K562 (cell line): ENCODE data around the gene NKX2-1. TPM values are rescaled to one million over a fixed set of nuclear protein-coding genes. Genes with fewer than 3 reads are reported as not detected.

Experiments
- ATAC-seq: fragments of 200-7000 bp; cut with Tn5 transposase; 3 replicates; pipeline ENCODE4 v1.9.1; 2020; ENCODE audit warnings: moderate library complexity
- BruUV-seq: library from RNA; stranded (reverse); fragments of 400-500 nt; replicated peaks from 2 replicates; lab custom pipeline; 2021; lab: Mats Ljungman, UMichigan
- CTCF ChIA-PET: fragments of 300-600 bp; formaldehyde crosslinking; extraction: SDS; loops from one replicate; lab custom pipeline; 2021; ENCODE audit warnings: low intra/inter-chr PET ratio; lab: Yijun Ruan, JAX
- POLR2A ChIA-PET: fragments of 300-600, 350-650 bp; sonication (Branson Sonifier 250); formaldehyde crosslinking; extraction: SDS; loops from one replicate; lab custom pipeline; 2021; ENCODE audit warnings: antibody characterized with exemption, inconsistent platforms; lab: Yijun Ruan, JAX
- DNase-seq, 4 experiments: peaks; one replicate each; pipeline versions ENCODE4 v3.0.0 to v3.0.0-alpha.2; 2011 to 2018; ENCODE audit warnings: low spot score in 3 of 4, mixed read lengths in 3 of 4; ENCODE audit errors: extremely low read depth in 1 of 4
- FAIRE-seq: peaks from 2 replicates; lab custom pipeline; 2011; peaks lifted over from hg19 to GRCh38; lab: Jason Lieb, UNC
- H2AFZ ChIP-seq: 2 replicates; pipeline ENCODE4 v1.6.0; 2011; ENCODE audit warnings: low read depth, low read length, control low read depth, inconsistent platforms
- H3K27ac ChIP-seq: fragments of 200-600 bp; 3 replicates; pipeline ENCODE4 v1.8.0; 2011; ENCODE audit warnings: low read depth, mild to moderate bottlenecking, control low read depth, inconsistent platforms, low read length, moderate library complexity, mixed read lengths; ENCODE audit errors: extremely low read depth
- H3K27me3 ChIP-seq, 2 experiments: fragments of 300-600 bp in 1 of 2; 2 replicates in 1 of 2; 3 replicates in 1 of 2; pipeline versions ENCODE4 v1.6.0 to v1.8.0; 2011; ENCODE audit warnings: inconsistent platforms in 2 of 2, low read length in 2 of 2, mild to moderate bottlenecking in 1 of 2, mixed read lengths in 1 of 2, moderate library complexity in 1 of 2; ENCODE audit not compliant: control insufficient read depth in 2 of 2, insufficient read depth in 2 of 2
- H3K36me3 ChIP-seq: fragments of 300-600 bp; 3 replicates; pipeline ENCODE4 v1.8.0; 2011; ENCODE audit warnings: mild to moderate bottlenecking, low read length, inconsistent platforms; ENCODE audit not compliant: control insufficient read depth, insufficient read depth
- H3K4me1 ChIP-seq, 2 experiments: fragments of 200-600 bp in 1 of 2; replicated peaks in 1 of 2; 2 replicates in 1 of 2; 3 replicates in 1 of 2; pipeline versions ENCODE4 v1.5.1 to v1.8.0; 2011; ENCODE audit warnings: inconsistent platforms in 2 of 2, low read length in 2 of 2, mild to moderate bottlenecking in 1 of 2, mixed read lengths in 1 of 2, moderate library complexity in 1 of 2; ENCODE audit not compliant: control insufficient read depth in 2 of 2, insufficient read depth in 2 of 2
- H3K4me2 ChIP-seq: 2 replicates; pipeline ENCODE4 v1.6.1; 2011; ENCODE audit warnings: low read length, control low read depth, inconsistent platforms, mixed read lengths; ENCODE audit not compliant: insufficient read depth
- H3K4me3 ChIP-seq: fragments of 200-600 bp; sonication (generic), shearing (Covaris generic); 2 replicates; pipeline ENCODE4 v1.5.1; 2016; ENCODE audit warnings: control low read depth, inconsistent platforms
- H3K79me2 ChIP-seq: fragments of 200-600 bp; 3 replicates; pipeline ENCODE4 v1.8.0; 2011; ENCODE audit warnings: low read length, inconsistent platforms; ENCODE audit not compliant: control insufficient read depth, insufficient read depth
- H3K9ac ChIP-seq, 2 experiments: 2 replicates each; pipeline versions ENCODE4 v1.6.0 to v1.6.1; 2011; ENCODE audit warnings: low read depth in 2 of 2, low read length in 2 of 2, control low read depth in 1 of 2, inconsistent platforms in 1 of 2, mild to moderate bottlenecking in 1 of 2, mixed read lengths in 1 of 2; ENCODE audit not compliant: insufficient read depth in 1 of 2
- H3K9me1 ChIP-seq: one replicate; pipeline ENCODE4 v1.6.0; 2011; ENCODE audit warnings: inconsistent platforms, mild to moderate bottlenecking, low read length, moderate library complexity; ENCODE audit not compliant: control insufficient read depth, insufficient read depth
- H3K9me3 ChIP-seq: replicated peaks from 2 replicates; pipeline ENCODE4 v1.5.1; 2011; ENCODE audit warnings: low read depth, low read length, inconsistent platforms; ENCODE audit not compliant: control insufficient read depth, insufficient read depth
- H4K20me1 ChIP-seq: replicated peaks from 2 replicates; pipeline ENCODE4 v1.6.1; 2011; ENCODE audit warnings: low read length, inconsistent platforms, mixed read lengths; ENCODE audit not compliant: control insufficient read depth, insufficient read depth
- CXXC5 ChIP-seq: fragments of 250-450 bp; sonication (Bioruptor Pico); IDR thresholded peaks from 2 replicates; pipeline ENCODE4 v1.8.0; 2022; ENCODE audit warnings: inconsistent platforms, mild to moderate bottlenecking, moderate library complexity
- ELF4 ChIP-seq: fragments of 450-650 bp; formaldehyde crosslinking; IDR thresholded peaks from 2 replicates; pipeline ENCODE4 v1.4.0; 2022; ENCODE audit warnings: missing genetic modification characterization
- ETV5 ChIP-seq: sonication (generic); formaldehyde crosslinking; IDR thresholded peaks from 2 replicates; pipeline ENCODE4 v1.4.0; 2020; ENCODE audit warnings: low read depth, mild to moderate bottlenecking, missing genetic modification reagents
- ETV6 ChIP-seq, 3 experiments: fragments of 150-350 bp in 1 of 3; sonication (generic) in 1 of 3; formaldehyde crosslinking in 1 of 3; IDR thresholded peaks; 2 replicates each; pipeline versions ENCODE4 v1.6.1 to v1.8.0; 2014 to 2022; ENCODE audit warnings: borderline replicate concordance in 2 of 3, low read depth in 2 of 3, antibody characterized with exemption in 1 of 3, low read length in 1 of 3, mild to moderate bottlenecking in 1 of 3, missing genetic modification reagents in 1 of 3
- HMG20A ChIP-seq: fragments of 450-650 bp; formaldehyde crosslinking; conservative IDR thresholded peaks from 2 replicates; pipeline ENCODE4 v1.4.0; 2020; ENCODE audit warnings: mild to moderate bottlenecking, mixed read lengths
- NELFE ChIP-seq: IDR thresholded peaks from 2 replicates; pipeline ENCODE4 v1.6.1; 2011; ENCODE audit warnings: mild to moderate bottlenecking; ENCODE audit not compliant: insufficient read depth, insufficient read length
- POLR2G ChIP-seq: fragments of 200-400 bp; formaldehyde crosslinking; IDR thresholded peaks from 2 replicates; pipeline ENCODE4 v1.6.1; 2017; ENCODE audit warnings: low read depth, mild to moderate bottlenecking, antibody characterized with exemption, low read length, moderate library complexity
- RBBP5 ChIP-seq: fragments of 200-600 bp; sonication (generic); IDR thresholded peaks from 2 replicates; pipeline ENCODE4 v1.6.1; 2012; ENCODE audit warnings: borderline replicate concordance, mild to moderate bottlenecking, low read length, control low read depth, inconsistent platforms; ENCODE audit not compliant: insufficient read depth, poor library complexity, severe bottlenecking
- ZNF354B ChIP-seq: fragments of 250-450 bp; sonication (Bioruptor Pico); IDR thresholded peaks from 2 replicates; pipeline ENCODE4 v1.4.0; 2020
- ZNF384 ChIP-seq: IDR thresholded peaks from 2 replicates; pipeline ENCODE4 v1.6.1; 2012; ENCODE audit warnings: low read depth, low read length, improper control_type of control experiment
- WGBS: fragments of 100-300 bp; shearing (Covaris generic); methylation state at CpG from one replicate; pipeline ENCODE4 v1.1.6; 2016; ENCODE audit warnings: low coverage, mixed read lengths; ENCODE audit not compliant: insufficient coverage; ENCODE audit errors: missing lambda C conversion rate; 5-methylcytosine and 5-hydroxymethylcytosine counted together
- in situ Hi-C: fragments of 300-500 bp; cut with MboI; formaldehyde crosslinking; loops from 4 replicates; pipeline ENCODE4 v1.15.0; 2018; ENCODE audit warnings: inconsistent platforms, mixed read lengths
- intact Hi-C: fragments of 100-400 bp; cut with micrococcal nuclease; formaldehyde crosslinking; loops from 2 replicates; pipeline ENCODE4 v1.14.2; 2022
- polyA plus RNA-seq, 8 experiments: library from polyadenylated mRNA; depleted of rRNA in 4 of 8; stranded (reverse) in 5 of 8; unstranded in 3 of 8; fragments of >200 nt; fragmentation: Nextera tagmentation in 2 of 8; fragmentation: Illumina TruSeq in 1 of 8; extraction: Ambion mirVana in 2 of 8; extraction: Trizol in 1 of 8; gene quantifications; 2 replicates each; pipeline versions ENCODE4 v1.2.1 to v1.2.3, GENCODE V29; 2011 to 2014; ENCODE audit warnings: inconsistent platforms in 1 of 8, missing spikeins in 1 of 8
- total RNA-seq, 7 experiments: library from RNA; depleted of rRNA in 6 of 7; stranded (reverse); fragments of >200 nt in 6 of 7; fragmentation: Illumina TruSeq in 2 of 7; extraction: Trizol in 2 of 7; gene quantifications; 2 replicates each; pipeline versions ENCODE4 v1.2.1 to v1.2.3, GENCODE V29; 2011 to 2021; ENCODE audit warnings: low replicate concordance in 1 of 7
- TF ChIP-seq, protein P1 (sequence below): fragments of 450-650 bp; IDR thresholded peaks from 2 replicates; pipeline ENCODE4 v1.6.1; 2016; ENCODE audit warnings: low read depth

Gene NKX2-1
- total and polyA plus RNA-seq, 9 of the 15 experiments (the other 6 are each of a cell fraction or from before 2014, with no cell fraction given) = 0.11 TPM; not detected in 8

DNA sequence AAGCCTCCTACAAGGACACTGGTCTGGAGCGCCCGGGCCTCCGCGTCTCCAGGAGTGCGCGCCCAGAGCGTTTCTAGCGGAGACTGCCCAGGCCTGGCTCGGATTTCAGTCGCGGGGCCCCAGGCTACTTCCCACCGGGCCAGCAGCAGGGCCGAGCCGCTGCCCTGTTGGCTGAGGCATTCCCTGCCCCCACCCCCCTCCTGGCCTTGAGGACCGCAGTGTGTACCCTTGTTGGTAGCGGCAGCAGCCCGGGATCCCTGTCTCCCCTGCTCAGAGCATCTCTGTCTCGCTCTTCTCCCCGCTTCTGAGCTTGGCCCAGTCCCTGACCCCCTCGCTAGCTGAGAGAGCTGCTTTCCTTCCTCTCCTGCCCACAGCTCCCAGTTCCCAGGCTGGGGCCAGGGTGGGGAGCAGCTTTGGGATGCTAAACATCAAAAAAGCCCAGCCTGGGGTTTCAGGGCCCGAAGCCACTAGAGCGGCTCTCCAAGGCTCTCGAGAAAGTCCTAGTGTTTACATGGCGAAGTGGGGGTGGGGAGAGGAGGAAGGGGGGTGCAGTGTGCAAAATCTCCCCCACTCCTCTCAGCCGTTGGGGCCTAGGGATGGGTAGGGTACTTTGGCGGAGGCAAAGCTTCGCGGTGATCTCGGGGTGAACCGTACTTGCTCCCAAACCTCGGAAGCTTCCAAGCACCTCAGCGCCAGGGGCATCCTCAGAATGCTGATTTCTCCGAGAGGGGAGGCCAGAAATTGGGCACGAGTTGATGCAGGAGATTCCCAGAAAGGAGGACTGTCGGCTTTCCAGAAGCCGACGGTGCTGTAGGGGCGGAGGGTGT, 6.4 kb downstream of the NKX2-1 start:
- POLR2A ChIA-PET = interaction anchor here (0.7 to 1.2 kb wide), 2 partner anchors 20 to 447 kb away, joined by 3 read pairs; no protein-coding TSS in a partner anchor
- no peak for FAIRE-seq
- no TSS peak for BruUV-seq
- no peaks in the 10 kb centered on the region for H3K9me3 ChIP-seq
- H2AFZ ChIP-seq = no peak overlapping the region
- H3K4me3 ChIP-seq = no peak overlapping the region
- CTCF ChIA-PET = no interaction called here
- no peak overlapping the region for H3K4me2 ChIP-seq
- ATAC-seq = no peak
- WGBS = 0% methylated on average over 25 of the region's 38 CpGs
- no peak for DNase-seq
- no peaks in the 10 kb centered on the region for H3K79me2 ChIP-seq
- H3K9me1 ChIP-seq = no peaks in the 10 kb centered on the region
- intact Hi-C loops (no loop called here), in situ Hi-C loops (no loop called here)
- H3K27ac ChIP-seq = no peak overlapping the region
- H3K27me3 ChIP-seq = peaks cover 32 to 62% of the 10 kb centered on the region in 2 experiments
- H3K9ac ChIP-seq = no peak overlapping the region
- H3K36me3 ChIP-seq = no peaks in the 10 kb centered on the region
- H4K20me1 ChIP-seq = no peaks in the 10 kb centered on the region
- H3K4me1 ChIP-seq = peaks cover 0 to under 1% of the 10 kb centered on the region in 2 experiments; a peak in 1 of 5 replicates
- TF ChIP-seq ZNF384 (no peak), NELFE (no peak), CXXC5 (CRISPR knock-in tag) (no peak), ETV6 (IDR thresholded peaks at IDR 0.05; ENCODE audit: borderline replicate concordance in 1 of 2, low read depth in 2 of 2, low read length in 1 of 2) (no peak), ETV6 (CRISPR knock-in tag; IDR thresholded peaks at IDR 0.05; ENCODE audit: borderline replicate concordance) (no peak), HMG20A (CRISPR knock-in tag) (no peak), ZNF354B (CRISPR knock-in tag) (no peak), POLR2G (no peak), RBBP5 (no peak), ETV5 (CRISPR knock-in tag) (no peak), ELF4 (no peak)
- TF ChIP-seq, protein P1, sequence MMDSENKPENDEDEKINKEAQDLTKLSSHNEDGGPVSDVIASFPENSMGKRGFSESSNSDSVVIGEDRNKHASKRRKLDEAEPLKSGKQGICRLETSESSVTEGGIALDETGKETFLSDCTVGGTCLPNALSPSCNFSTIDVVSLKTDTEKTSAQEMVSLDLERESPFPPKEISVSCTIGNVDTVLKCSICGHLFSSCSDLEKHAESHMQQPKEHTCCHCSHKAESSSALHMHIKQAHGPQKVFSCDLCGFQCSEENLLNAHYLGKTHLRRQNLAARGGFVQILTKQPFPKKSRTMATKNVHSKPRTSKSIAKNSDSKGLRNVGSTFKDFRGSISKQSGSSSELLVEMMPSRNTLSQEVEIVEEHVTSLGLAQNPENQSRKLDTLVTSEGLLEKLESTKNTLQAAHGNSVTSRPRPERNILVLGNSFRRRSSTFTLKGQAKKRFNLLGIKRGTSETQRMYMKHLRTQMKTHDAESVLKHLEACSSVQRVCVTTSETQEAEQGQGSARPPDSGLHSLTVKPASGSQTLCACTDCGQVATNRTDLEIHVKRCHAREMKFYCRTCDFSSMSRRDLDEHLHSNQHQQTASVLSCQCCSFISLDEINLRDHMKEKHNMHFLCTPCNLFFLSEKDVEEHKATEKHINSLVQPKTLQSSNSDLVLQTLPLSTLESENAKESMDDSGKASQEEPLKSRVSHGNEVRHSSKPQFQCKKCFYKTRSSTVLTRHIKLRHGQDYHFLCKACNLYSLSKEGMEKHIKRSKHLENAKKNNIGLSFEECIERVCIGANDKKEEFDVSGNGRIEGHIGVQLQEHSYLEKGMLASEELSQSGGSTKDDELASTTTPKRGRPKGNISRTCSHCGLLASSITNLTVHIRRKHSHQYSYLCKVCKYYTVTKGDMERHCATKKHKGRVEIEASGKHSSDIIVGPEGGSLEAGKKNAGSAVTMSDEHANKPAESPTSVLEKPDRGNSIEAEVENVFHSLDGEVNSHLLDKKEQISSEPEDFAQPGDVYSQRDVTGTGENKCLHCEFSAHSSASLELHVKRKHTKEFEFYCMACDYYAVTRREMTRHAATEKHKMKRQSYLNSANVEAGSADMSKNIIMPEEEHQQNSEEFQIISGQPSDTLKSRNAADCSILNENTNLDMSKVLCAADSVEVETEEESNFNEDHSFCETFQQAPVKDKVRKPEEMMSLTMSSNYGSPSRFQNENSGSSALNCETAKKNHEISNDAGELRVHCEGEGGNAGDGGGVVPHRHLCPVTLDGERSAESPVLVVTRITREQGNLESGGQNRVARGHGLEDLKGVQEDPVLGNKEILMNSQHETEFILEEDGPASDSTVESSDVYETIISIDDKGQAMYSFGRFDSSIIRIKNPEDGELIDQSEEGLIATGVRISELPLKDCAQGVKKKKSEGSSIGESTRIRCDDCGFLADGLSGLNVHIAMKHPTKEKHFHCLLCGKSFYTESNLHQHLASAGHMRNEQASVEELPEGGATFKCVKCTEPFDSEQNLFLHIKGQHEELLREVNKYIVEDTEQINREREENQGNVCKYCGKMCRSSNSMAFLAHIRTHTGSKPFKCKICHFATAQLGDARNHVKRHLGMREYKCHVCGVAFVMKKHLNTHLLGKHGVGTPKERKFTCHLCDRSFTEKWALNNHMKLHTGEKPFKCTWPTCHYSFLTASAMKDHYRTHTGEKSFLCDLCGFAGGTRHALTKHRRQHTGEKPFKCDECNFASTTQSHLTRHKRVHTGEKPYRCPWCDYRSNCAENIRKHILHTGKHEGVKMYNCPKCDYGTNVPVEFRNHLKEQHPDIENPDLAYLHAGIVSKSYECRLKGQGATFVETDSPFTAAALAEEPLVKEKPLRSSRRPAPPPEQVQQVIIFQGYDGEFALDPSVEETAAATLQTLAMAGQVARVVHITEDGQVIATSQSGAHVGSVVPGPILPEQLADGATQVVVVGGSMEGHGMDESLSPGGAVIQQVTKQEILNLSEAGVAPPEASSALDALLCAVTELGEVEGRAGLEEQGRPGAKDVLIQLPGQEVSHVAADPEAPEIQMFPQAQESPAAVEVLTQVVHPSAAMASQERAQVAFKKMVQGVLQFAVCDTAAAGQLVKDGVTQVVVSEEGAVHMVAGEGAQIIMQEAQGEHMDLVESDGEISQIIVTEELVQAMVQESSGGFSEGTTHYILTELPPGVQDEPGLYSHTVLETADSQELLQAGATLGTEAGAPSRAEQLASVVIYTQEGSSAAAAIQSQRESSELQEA = no peak
